OCI-LY7 (cell line): ENCODE measurements around the gene TOP2B. TPM values are rescaled to one million over a fixed set of nuclear protein-coding genes. Genes with fewer than 3 reads are reported as not detected.

Experiments
- BruUV-seq: library from RNA; stranded (reverse); fragments of 400-500 nt; replicated peaks from 2 replicates; lab custom pipeline; 2021; lab: Mats Ljungman, UMichigan
- CTCF ChIA-PET: fragments of 300-600 bp; sonication (Branson Sonifier 250); formaldehyde crosslinking; loops from one replicate; lab custom pipeline; 2022; ENCODE audit warnings: antibody characterized with exemption; ENCODE audit not compliant: unreplicated experiment; lab: Charles Lee
- POLR2A ChIA-PET: fragments of 300-600 bp; sonication (Branson Sonifier 250); formaldehyde crosslinking; loops from one replicate; lab custom pipeline; 2022; ENCODE audit warnings: antibody characterized with exemption; lab: Charles Lee
- DNase-seq: peaks from one replicate; pipeline ENCODE4 v3.0.0-alpha.2; 2015; ENCODE audit warnings: low spot score
- H2AFZ ChIP-seq: fragments of 200-600 bp; sonication (generic), shearing (Covaris generic); 2 replicates; pipeline ENCODE4 v1.6.1; 2014; ENCODE audit warnings: mild to moderate bottlenecking, antibody characterized with exemption, low read length, moderate library complexity
- H3K27ac ChIP-seq: fragments of 200-600 bp; sonication (generic); 2 replicates; pipeline ENCODE4 v1.5.1; 2014; ENCODE audit warnings: mixed run types, low read depth, mild to moderate bottlenecking, moderate library complexity, low read length, inconsistent platforms; ENCODE audit not compliant: poor library complexity, severe bottlenecking
- H3K36me3 ChIP-seq: fragments of 200-600 bp; sonication (generic); 2 replicates; pipeline ENCODE4 v1.6.1; 2014; ENCODE audit warnings: mild to moderate bottlenecking, antibody characterized with exemption, low read length, moderate library complexity, mixed read lengths; ENCODE audit not compliant: insufficient read depth
- H3K4me1 ChIP-seq: fragments of 200-600 bp; sonication (generic); 2 replicates; pipeline ENCODE4 v1.5.1; 2014; ENCODE audit warnings: mild to moderate bottlenecking, low read length; ENCODE audit not compliant: insufficient read depth, poor library complexity, severe bottlenecking
- H3K4me2 ChIP-seq: fragments of 200-600 bp; sonication (generic); 2 replicates; pipeline ENCODE4 v1.6.1; 2014; ENCODE audit warnings: mild to moderate bottlenecking, low read length
- H3K4me3 ChIP-seq: fragments of 200-600 bp; sonication (generic); 2 replicates; pipeline ENCODE4 v1.5.1; 2014; ENCODE audit warnings: mild to moderate bottlenecking, low read depth, low read length; ENCODE audit not compliant: poor library complexity, severe bottlenecking
- H3K79me2 ChIP-seq: fragments of 200-600 bp; sonication (generic); 2 replicates; pipeline ENCODE4 v1.6.1; 2016; ENCODE audit warnings: low read depth, mild to moderate bottlenecking, low read length, moderate library complexity, mixed read lengths; ENCODE audit not compliant: insufficient read depth
- H3K9me2 ChIP-seq: fragments of 200-600 bp; sonication (generic); 2 replicates; pipeline ENCODE4 v1.6.1; 2016; ENCODE audit warnings: mild to moderate bottlenecking, low read length, mixed read lengths; ENCODE audit not compliant: insufficient read depth
- H3K9me3 ChIP-seq: fragments of 200-600 bp; sonication (generic); 2 replicates; pipeline ENCODE4 v1.6.1; 2014; ENCODE audit warnings: mild to moderate bottlenecking, mixed run types, low read length, mixed read lengths
- H4K20me1 ChIP-seq: fragments of 200-600 bp; sonication (generic); 2 replicates; pipeline ENCODE4 v1.6.1; 2014; ENCODE audit warnings: mild to moderate bottlenecking, antibody characterized with exemption, low read length, moderate library complexity, mixed read lengths; ENCODE audit not compliant: insufficient read depth
- EZH2phosphoT487 ChIP-seq: fragments of 200-600 bp; sonication (generic); IDR thresholded peaks from 2 replicates; pipeline ENCODE4 v1.6.1; 2018; ENCODE audit warnings: low read depth, borderline replicate concordance, mild to moderate bottlenecking, mixed run types, antibody characterized with exemption, low read length, moderate library complexity, mixed read lengths
- intact Hi-C: fragments of 100-400 bp; cut with micrococcal nuclease; formaldehyde crosslinking; loops from one replicate; pipeline ENCODE4 v1.10.0; 2022; ENCODE audit not compliant: unreplicated experiment
- total RNA-seq, 2 experiments: library from RNA; depleted of rRNA in 1 of 2; stranded (reverse); fragments of >200 nt in 1 of 2; shearing (Covaris generic) in 1 of 2; gene quantifications; 2 replicates each; pipeline ENCODE4 v1.2.3, GENCODE V29; 2014 to 2022
- TF ChIP-seq, protein P1 (sequence below): fragments of 200-600 bp; sonication (generic); conservative IDR thresholded peaks from 2 replicates; pipeline ENCODE4 v1.5.1; 2014; ENCODE audit warnings: mild to moderate bottlenecking, antibody characterized with exemption, low read length, moderate library complexity, mixed read lengths

The TOP2B gene
- total RNA-seq, 2 experiments from 2014 or later: 162 to 264 TPM

DNA sequence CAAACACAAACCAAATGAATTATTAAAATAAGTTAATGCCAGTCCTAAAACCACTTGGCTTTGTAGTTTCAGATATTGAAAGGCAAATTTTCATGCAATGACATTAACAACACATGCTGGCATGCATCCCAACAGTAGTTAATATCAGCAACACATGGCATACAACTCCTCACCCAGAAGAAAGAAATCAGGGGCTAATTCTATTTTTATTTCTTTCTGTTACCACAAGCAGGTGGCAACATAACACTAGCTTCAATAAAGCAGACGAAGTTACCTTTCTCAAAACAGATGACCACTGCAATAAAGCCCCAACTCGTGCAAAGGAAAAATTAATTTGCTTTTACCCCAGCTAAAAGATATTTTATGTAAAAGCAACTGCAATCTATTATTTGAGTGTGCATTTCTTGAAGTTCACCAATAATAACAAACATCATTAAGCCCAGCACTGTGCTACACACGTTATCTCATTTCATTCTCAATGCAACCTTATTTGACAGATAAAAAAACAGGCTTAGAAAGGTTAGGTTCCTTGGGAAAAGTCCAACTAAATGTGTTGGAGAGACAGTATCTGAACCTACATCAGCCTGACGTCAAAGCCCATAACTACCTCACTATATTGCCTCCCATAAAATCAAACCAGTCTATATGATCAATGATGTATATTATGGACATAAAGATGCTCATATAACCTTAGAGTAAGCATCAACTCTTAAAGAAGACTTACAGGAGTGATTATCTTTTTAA, 2.8 kb downstream of the TOP2B start:
- no peaks in the 10 kb centered on the region for H3K9me2 ChIP-seq
- POLR2A ChIA-PET: interaction anchor here (0.6 to 3.9 kb wide), 12 partner anchors 12 to 1294 kb away, joined by 3 to 43 read pairs (median 4); partner anchors contain the start of genes NGLY1 and OXSM
- H3K4me1 ChIP-seq: peaks cover 58% of the 10 kb centered on the region
- intact Hi-C loops: loop anchor here (1.0 kb wide), 1 partner anchor 120 kb away; no protein-coding TSS in a partner anchor
- peak; percentile 65 for DNase-seq
- H3K4me3 ChIP-seq: peak overlapping the region; percentile 90
- H3K4me2 ChIP-seq: peak overlapping the region; percentile 86
- H3K27ac ChIP-seq: peak overlapping the region; percentile 89
- H3K9me3 ChIP-seq: no peaks in the 10 kb centered on the region
- CTCF ChIA-PET: interaction anchor here (0.6 kb wide), 1 partner anchor 122 kb away, joined by 3 read pairs; no protein-coding TSS in a partner anchor
- no peak overlapping the region for H2AFZ ChIP-seq
- H3K36me3 ChIP-seq: peaks cover 23% of the 10 kb centered on the region
- TF ChIP-seq, protein P1, sequence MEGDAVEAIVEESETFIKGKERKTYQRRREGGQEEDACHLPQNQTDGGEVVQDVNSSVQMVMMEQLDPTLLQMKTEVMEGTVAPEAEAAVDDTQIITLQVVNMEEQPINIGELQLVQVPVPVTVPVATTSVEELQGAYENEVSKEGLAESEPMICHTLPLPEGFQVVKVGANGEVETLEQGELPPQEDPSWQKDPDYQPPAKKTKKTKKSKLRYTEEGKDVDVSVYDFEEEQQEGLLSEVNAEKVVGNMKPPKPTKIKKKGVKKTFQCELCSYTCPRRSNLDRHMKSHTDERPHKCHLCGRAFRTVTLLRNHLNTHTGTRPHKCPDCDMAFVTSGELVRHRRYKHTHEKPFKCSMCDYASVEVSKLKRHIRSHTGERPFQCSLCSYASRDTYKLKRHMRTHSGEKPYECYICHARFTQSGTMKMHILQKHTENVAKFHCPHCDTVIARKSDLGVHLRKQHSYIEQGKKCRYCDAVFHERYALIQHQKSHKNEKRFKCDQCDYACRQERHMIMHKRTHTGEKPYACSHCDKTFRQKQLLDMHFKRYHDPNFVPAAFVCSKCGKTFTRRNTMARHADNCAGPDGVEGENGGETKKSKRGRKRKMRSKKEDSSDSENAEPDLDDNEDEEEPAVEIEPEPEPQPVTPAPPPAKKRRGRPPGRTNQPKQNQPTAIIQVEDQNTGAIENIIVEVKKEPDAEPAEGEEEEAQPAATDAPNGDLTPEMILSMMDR: peak; percentile 72
- no peak for TF ChIP-seq EZH2phosphoT487
- no TSS peak for BruUV-seq
- peaks cover 36% of the 10 kb centered on the region for H4K20me1 ChIP-seq
- H3K79me2 ChIP-seq: peaks cover 84% of the 10 kb centered on the region

DNA sequence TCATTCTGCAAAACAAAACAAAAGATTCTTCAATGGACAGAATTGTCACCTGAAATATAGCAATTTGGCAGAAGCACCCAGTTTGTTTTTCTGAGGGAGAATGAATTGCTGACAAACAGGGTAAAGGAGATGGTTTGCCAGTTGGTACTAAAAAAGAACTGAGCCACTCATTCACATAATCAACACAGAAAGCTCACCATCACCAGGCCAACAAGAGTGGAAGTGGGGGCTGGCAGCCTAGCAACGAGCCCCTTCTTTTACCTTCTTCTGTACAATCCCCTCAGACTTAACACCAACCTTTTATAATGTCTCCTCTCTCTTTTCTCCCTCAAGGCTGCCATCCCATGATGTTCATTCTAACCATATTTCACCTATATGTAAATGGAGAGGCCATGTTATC, 5.9 kb downstream of the TOP2B start:
- no peak for TF ChIP-seq EZH2phosphoT487
- TF ChIP-seq, protein P1: no peak
- intact Hi-C loops: no loop called here
- H3K9me3 ChIP-seq: peaks cover 14% of the 10 kb centered on the region; the same call in 1 of the 2 replicates
- no peaks in the 10 kb centered on the region for H3K9me2 ChIP-seq
- H3K4me1 ChIP-seq: peaks cover 46% of the 10 kb centered on the region
- POLR2A ChIA-PET: interaction anchor here (0.8 to 3.9 kb wide), 6 partner anchors 9 to 173 kb away, joined by 3 to 43 read pairs (median 4); partner anchors contain the start of gene NGLY1
- H4K20me1 ChIP-seq: peaks cover 42% of the 10 kb centered on the region
- no peak overlapping the region for H2AFZ ChIP-seq
- CTCF ChIA-PET: no interaction called here
- peaks cover 100% of the 10 kb centered on the region for H3K79me2 ChIP-seq
- H3K4me3 ChIP-seq: peak overlapping the region; percentile 90
- no TSS peak for BruUV-seq
- DNase-seq: no peak
- peaks cover 51% of the 10 kb centered on the region for H3K36me3 ChIP-seq
- H3K27ac ChIP-seq: peak overlapping the region; percentile 89
- peak overlapping the region; percentile 86 for H3K4me2 ChIP-seq
